Measurements from ENCODE around the gene DBP. TPM values are rescaled to one million over a fixed set of nuclear protein-coding genes. Genes with fewer than 3 reads are reported as not detected.

Gene DBP
- total RNA-seq, 6 donors from 2014 or later, result 5.2 to 25.4 (median 10.0) TPM

DNA sequence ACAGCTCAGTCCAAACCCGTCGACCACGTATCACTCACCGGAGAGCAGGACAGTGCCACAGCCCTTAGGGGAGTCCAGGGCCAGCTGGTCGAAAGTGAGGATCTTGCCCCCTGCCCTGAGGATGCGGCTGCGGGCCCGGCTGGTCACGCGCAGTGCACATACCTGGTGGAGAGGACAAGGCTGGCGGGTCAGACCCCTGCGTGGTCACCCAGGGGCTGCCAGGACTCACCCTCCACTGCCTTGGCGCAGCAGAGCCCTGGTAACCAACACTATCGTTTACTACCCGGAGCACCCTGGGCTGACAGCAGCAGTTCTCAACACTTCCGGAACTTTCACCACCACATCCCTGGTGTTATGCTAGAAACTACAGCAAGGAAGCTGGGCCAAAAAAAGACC lies 21.1 kb downstream of the DBP start:
- ATAC-seq (ENCODE audit: low FRiP score in 2 of 2) (no peak), DNase-seq (peak in 1 of 2 donors; percentile 82)
- Histone ChIP-seq H3K4me3 (peak overlapping the region in 1 of 4 donors; percentile 88), H3K9me3 (no peaks in the 10 kb centered on the region), H3K4me1 (peaks cover 33 to 62% (median 43%) of the 10 kb centered on the region in 4 donors), H3K27me3 (no peaks in the 10 kb centered on the region), H3K27ac (peak overlapping the region; percentile 82 to 94 (median 88)), H3K36me3 (peaks cover 15 to 34% (median 28%) of the 10 kb centered on the region in 4 donors)
- WGBS, 2 donors, result 92% methylated on average over 16 of the region's 16 CpGs; no CpG with 5 or more reads in 1 of the 2 donors
- TF ChIP-seq EP300 (IDR thresholded peaks at IDR 0.05), result no peak
- TF ChIP-seq, protein P1, sequence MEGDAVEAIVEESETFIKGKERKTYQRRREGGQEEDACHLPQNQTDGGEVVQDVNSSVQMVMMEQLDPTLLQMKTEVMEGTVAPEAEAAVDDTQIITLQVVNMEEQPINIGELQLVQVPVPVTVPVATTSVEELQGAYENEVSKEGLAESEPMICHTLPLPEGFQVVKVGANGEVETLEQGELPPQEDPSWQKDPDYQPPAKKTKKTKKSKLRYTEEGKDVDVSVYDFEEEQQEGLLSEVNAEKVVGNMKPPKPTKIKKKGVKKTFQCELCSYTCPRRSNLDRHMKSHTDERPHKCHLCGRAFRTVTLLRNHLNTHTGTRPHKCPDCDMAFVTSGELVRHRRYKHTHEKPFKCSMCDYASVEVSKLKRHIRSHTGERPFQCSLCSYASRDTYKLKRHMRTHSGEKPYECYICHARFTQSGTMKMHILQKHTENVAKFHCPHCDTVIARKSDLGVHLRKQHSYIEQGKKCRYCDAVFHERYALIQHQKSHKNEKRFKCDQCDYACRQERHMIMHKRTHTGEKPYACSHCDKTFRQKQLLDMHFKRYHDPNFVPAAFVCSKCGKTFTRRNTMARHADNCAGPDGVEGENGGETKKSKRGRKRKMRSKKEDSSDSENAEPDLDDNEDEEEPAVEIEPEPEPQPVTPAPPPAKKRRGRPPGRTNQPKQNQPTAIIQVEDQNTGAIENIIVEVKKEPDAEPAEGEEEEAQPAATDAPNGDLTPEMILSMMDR (IDR thresholded peaks at IDR 0.05), result no peak
- no peak for TF ChIP-seq POLR2A (IDR thresholded peaks at IDR 0.05)
- no peak for TF ChIP-seq POLR2AphosphoS5 (IDR thresholded peaks at IDR 0.05)

DNA sequence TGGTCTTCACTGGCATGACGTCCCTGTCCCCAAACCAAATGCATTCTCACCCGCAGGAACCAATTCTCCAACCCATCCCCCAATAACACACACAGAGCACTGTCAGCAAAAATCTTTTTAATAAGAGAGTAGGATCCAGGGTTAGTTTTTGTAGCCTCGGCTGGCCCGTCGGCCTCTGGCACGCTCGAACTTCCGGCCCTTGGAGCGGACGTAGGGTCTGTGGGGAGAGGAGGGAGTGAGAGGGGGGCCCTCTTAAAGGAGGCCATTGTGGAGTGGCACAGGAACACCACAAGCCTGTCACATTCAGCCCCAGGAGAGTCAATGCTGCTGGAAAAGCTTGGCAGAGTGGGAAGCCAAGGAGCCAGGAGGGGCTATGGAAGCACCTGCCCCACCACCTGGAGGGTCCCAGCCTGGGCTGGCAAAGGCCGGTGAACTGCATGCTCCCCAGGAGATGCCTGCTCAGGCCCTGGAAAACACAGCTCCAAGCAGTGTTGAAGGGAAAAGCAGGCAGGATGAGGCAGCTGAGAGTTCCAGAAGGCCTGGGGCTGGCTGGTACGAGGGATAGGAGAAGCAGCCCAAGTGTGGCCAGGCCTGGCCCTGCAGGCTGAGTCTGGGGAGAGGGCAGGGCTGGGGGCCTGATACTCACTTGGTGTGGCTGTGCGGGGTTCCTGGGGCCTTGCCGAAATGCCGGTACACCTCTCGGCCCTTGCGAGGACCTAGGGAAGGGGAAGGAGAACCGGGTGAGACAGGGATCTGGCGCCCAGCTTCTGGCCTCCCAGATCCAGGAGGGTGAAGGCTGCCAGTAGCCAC lies 21.7 kb downstream of the DBP start:
- peaks cover 33 to 61% (median 43%) of the 10 kb centered on the region in 4 donors for H3K4me1 ChIP-seq
- peak overlapping the region in 1 of 4 donors; percentile 45 for H3K4me3 ChIP-seq
- no peak for TF ChIP-seq EP300 (IDR thresholded peaks at IDR 0.05)
- TF ChIP-seq POLR2AphosphoS5 (IDR thresholded peaks at IDR 0.05), result no peak
- no peak for TF ChIP-seq POLR2A (IDR thresholded peaks at IDR 0.05)
- TF ChIP-seq, protein P1 (IDR thresholded peaks at IDR 0.05), result no peak
- peaks cover 15 to 32% (median 28%) of the 10 kb centered on the region in 4 donors for H3K36me3 ChIP-seq
- DNase-seq, result peak in 1 of 2 donors; percentile 66
- no peaks in the 10 kb centered on the region for H3K9me3 ChIP-seq
- WGBS, 2 donors, result 70 to 80% methylated on average over 19 of the region's 19 CpGs
- peak overlapping the region; percentile 82 to 94 (median 88) for H3K27ac ChIP-seq
- no peak for ATAC-seq (ENCODE audit: low FRiP score in 2 of 2)
- no peaks in the 10 kb centered on the region for H3K27me3 ChIP-seq

DNA sequence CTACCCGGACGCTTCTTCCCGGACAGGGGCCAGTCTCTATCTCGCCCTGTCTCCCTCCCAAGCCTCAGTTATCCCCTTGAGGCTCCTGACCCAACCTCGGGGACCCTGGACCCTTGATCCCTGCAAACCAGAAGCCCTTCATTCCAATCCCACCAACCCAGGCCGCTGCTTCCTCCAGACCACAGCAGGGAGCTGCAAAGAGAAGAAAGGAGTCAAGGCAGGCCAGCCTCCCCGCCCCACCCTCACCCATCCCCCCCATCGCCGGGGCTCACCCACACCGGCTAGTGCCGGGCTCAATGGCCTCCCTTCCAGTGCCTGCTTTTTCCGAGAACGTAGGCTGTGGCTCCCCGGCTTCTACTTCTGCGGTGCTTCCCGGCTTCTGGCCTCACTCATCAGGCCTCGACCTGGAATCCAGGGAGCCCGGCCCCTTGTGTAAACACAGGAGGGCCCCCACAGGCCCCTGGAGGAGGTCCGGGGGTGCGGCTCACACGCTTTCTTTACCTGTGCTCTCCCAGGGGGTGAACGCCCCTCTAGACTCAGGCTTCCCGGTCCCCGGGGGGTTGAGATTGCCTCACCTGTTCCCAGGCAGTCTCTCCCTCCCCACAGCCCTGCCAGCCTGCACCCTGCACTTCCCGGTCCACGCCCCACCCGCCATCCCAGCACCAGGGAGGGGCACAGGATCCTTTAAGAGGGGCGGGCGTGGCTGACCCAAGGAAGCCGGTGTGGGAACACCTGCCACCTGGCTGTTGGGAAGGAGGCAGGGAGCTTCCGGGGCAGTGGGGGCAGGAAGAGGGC lies 22.5 kb downstream of the DBP start, which contains the start of gene FAM83E:
FAM83E (minus strand) TSS at position 641 of the 795 bp plus-strand sequence. CDS start 1,704 bp downstream, outside the sequence.
- H3K9me3 ChIP-seq, result no peaks in the 10 kb centered on the region
- H3K27ac ChIP-seq, result peak within 1 kb of the TSS; percentile 82 to 94 (median 88)
- peak; percentile 1 to 78 for ATAC-seq (ENCODE audit: low FRiP score in 2 of 2)
- peaks cover 26 to 53% (median 38%) of the 10 kb centered on the region in 4 donors for H3K4me1 ChIP-seq
- H3K27me3 ChIP-seq, result no peaks in the 10 kb centered on the region
- TF ChIP-seq POLR2A (IDR thresholded peaks at IDR 0.05) (peak in 1 of 4 donors; percentile 71), POLR2AphosphoS5 (IDR thresholded peaks at IDR 0.05) (peak; percentile 63 to 67), EP300 (IDR thresholded peaks at IDR 0.05) (peak in 1 of 4 donors; percentile 29)
- TF ChIP-seq, protein P1 (IDR thresholded peaks at IDR 0.05), result peak in 1 of 6 experiments; percentile 7
- peak within 1 kb of the TSS in 3 of 4 donors; percentile 33 to 88 (median 47) for H3K4me3 ChIP-seq
- DNase-seq, result peak; percentile 88 to 95
- 59 to 69% methylated on average over 11 to 31 of the region's 31 CpGs for WGBS, 2 donors
- peaks cover 15 to 32% (median 28%) of the 10 kb centered on the region in 4 donors for H3K36me3 ChIP-seq

DNA sequence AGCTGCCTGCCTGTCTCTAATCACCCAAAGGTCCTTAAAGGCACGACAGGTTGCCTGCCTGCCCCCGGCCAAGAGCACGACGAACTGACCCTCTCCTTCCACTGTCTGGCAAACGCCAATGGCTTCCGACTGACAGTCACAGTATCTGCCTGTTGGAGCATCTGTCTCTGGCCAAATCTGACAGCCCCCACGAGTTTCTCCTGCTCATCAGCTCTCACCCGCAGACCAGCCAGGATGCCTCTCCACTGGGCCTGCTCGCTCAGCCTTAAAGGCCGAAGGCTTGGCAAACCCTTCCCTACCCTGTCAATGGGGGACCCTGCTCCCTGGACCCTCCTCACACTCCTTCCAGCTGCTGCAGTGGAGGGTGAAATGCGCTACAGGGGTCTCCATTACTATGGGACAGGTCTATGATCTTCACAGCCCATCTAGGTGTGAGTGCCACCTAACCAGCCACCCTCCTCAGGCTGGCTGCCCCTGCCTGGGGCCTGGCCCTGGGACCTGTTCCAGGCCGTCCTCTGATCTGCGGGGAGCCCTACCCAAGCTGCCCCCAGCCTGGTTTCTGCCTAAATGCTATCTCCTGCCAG lies 23.2 kb downstream of the DBP start:
- no peaks in the 10 kb centered on the region for H3K9me3 ChIP-seq
- 62 to 72% methylated on average over 11 to 13 of the region's 13 CpGs for WGBS, 2 donors
- H3K27ac ChIP-seq, result peak overlapping the region; percentile 82 to 94 (median 88)
- no peak for TF ChIP-seq POLR2AphosphoS5 (IDR thresholded peaks at IDR 0.05)
- no peak for TF ChIP-seq POLR2A (IDR thresholded peaks at IDR 0.05)
- TF ChIP-seq, protein P1 (IDR thresholded peaks at IDR 0.05), result no peak
- no peak for TF ChIP-seq EP300 (IDR thresholded peaks at IDR 0.05)
- peaks cover 25 to 52% (median 37%) of the 10 kb centered on the region in 4 donors for H3K4me1 ChIP-seq
- H3K36me3 ChIP-seq, result peaks cover 15 to 32% (median 28%) of the 10 kb centered on the region in 4 donors
- ATAC-seq (ENCODE audit: low FRiP score in 2 of 2) (no peak), DNase-seq (peak in 1 of 2 donors; percentile 64)
- no peaks in the 10 kb centered on the region for H3K27me3 ChIP-seq
- peak overlapping the region in 3 of 4 donors; percentile 33 to 47 (median 45) for H3K4me3 ChIP-seq
